ENCODE measurements around the gene SIGLEC10.

- TF ChIP-seq EZH2 (IDR thresholded peaks at IDR 0.05; ENCODE audit: borderline replicate concordance, low read depth, low read length, severe bottlenecking) = no peak
- TF ChIP-seq CTCF (IDR thresholded peaks at IDR 0.05; ENCODE audit: borderline replicate concordance, extremely low read depth, low read length, poor library complexity, severe bottlenecking) = no peak
Observed at GRCh38 chr19:51427201-51427600, 9.8 kb upstream of the SIGLEC10 start.

All from DND-41 (cell line).